Measurements from ENCODE around the gene ATP6V1B1. TPM values are rescaled to one million over a fixed set of nuclear protein-coding genes. Genes with fewer than 3 reads are reported as not detected.

Gene ATP6V1B1
- total and polyA plus RNA-seq, 9 of the 15 experiments (the other 6 are each of a cell fraction or from before 2014, with no cell fraction given): not detected

- no peak overlapping the region for H3K9ac ChIP-seq (ENCODE audit: insufficient read depth in 1 of 2, low read depth in 2 of 2, low read length in 2 of 2)
- 4% methylated on average over 18 of the region's 18 CpGs for WGBS (ENCODE audit: insufficient coverage, low coverage, missing lambda C conversion rate)
- FAIRE-seq: no peak
- no peak for DNase-seq (ENCODE audit: extremely low read depth in 1 of 4, low spot score in 3 of 4)
- H3K9me3 ChIP-seq (replicated peaks; ENCODE audit: control insufficient read depth, insufficient read depth, low read depth, low read length): no peaks in the 10 kb centered on the region
- no peak for TF ChIP-seq ZNF133 (CRISPR knock-in tag; IDR thresholded peaks at IDR 0.05)
- no peak for TF ChIP-seq U2AF2 (optimal IDR thresholded peaks at IDR 0.05; ENCODE audit: low read depth, low read length)
- no peak for TF ChIP-seq CHD4 (IDR thresholded peaks at IDR 0.05; ENCODE audit: insufficient read depth, insufficient replicate concordance, low read depth, low read length, poor library complexity, severe bottlenecking)
- no peak for TF ChIP-seq AFF1 (IDR thresholded peaks at IDR 0.05; ENCODE audit: low read depth in 1 of 2, partially characterized antibody in 2 of 2)
- TF ChIP-seq ETS1 (conservative IDR thresholded peaks at IDR 0.05; ENCODE audit: control insufficient read depth, low read depth, low read length): no peak
- TF ChIP-seq ZZZ3 (IDR thresholded peaks at IDR 0.05): no peak
- H3K4me2 ChIP-seq (ENCODE audit: insufficient read depth, low read length): no peak overlapping the region
- H3K36me3 ChIP-seq (ENCODE audit: control insufficient read depth, insufficient read depth, low read length): no peaks in the 10 kb centered on the region
- CTCF ChIA-PET (ENCODE audit: low intra/inter-chr PET ratio): no interaction called here
- no peaks in the 10 kb centered on the region for H3K9me1 ChIP-seq (ENCODE audit: control insufficient read depth, insufficient read depth, low read length)
- H2AFZ ChIP-seq (ENCODE audit: low read depth, low read length): no peak overlapping the region
- POLR2A ChIA-PET: no interaction called here
- H3K4me1 ChIP-seq (replicated peaks in 1 of 2; ENCODE audit: control insufficient read depth in 2 of 2, insufficient read depth in 2 of 2, low read length in 2 of 2): peaks cover 0 to 26% of the 10 kb centered on the region in 2 experiments; a peak in 2 of 5 replicates
- no peak; the same call in 2 of the 3 replicates for ATAC-seq
- no TSS peak for BruUV-seq (replicated peaks)
- H3K27me3 ChIP-seq (ENCODE audit: control insufficient read depth in 2 of 2, insufficient read depth in 2 of 2, low read length in 2 of 2): peaks cover 47 to 68% of the 10 kb centered on the region in 2 experiments
- in situ Hi-C loops (cut with MboI): no loop called here
- intact Hi-C loops (cut with micrococcal nuclease): no loop called here
- no peaks in the 10 kb centered on the region for H3K79me2 ChIP-seq (ENCODE audit: control insufficient read depth, insufficient read depth, low read length)
- peaks cover 5% of the 10 kb centered on the region; the same call in 1 of the 2 replicates for H4K20me1 ChIP-seq (replicated peaks; ENCODE audit: control insufficient read depth, insufficient read depth, low read length)
- no peak overlapping the region for H3K4me3 ChIP-seq
- no peak overlapping the region for H3K27ac ChIP-seq (ENCODE audit: extremely low read depth, low read depth, low read length)
These were observed 30.0 kb upstream of the ATP6V1B1 start for GRCh38 chr2:70905443-70906421.
